Psoas muscle (tissue), 8 donors: ENCODE measurements around the gene SLC25A6. TPM values are rescaled to one million over a fixed set of nuclear protein-coding genes. Genes with fewer than 3 reads are reported as not detected.

ENCODE experiments used
- ATAC-seq, 4 donors: fragments of 200-7000 bp; cut with Tn5 transposase; one replicate each; pipeline ENCODE4 v1.9.1; 2020; ENCODE audit warnings: moderate library complexity in 3 of 4, mild to moderate bottlenecking in 2 of 4
- DNase-seq, 2 donors: peaks; one replicate each; pipeline ENCODE4 v3.0.0-alpha.2; 2020
- H3K27ac ChIP-seq: fragments of 200-600 bp; one replicate; pipeline ENCODE4 v1.8.0; 2022
- H3K27me3 ChIP-seq, 3 donors: fragments of 200-600 bp in 1 of 3; one replicate each; pipeline versions ENCODE4 v1.6.1 to v1.8.0; 2013 to 2022; ENCODE audit warnings: low read length in 2 of 3, mild to moderate bottlenecking in 2 of 3, moderate library complexity in 1 of 3; ENCODE audit not compliant: insufficient read depth in 3 of 3
- H3K36me3 ChIP-seq, 2 donors: fragments of 200-600 bp in 1 of 2; one replicate each; pipeline versions ENCODE4 v1.6.1 to v1.8.0; 2013 to 2022; ENCODE audit warnings: low read depth in 1 of 2, mild to moderate bottlenecking in 1 of 2, moderate library complexity in 1 of 2; ENCODE audit not compliant: insufficient read depth in 1 of 2
- H3K4me1 ChIP-seq: fragments of 200-600 bp; one replicate; pipeline ENCODE4 v1.8.0; 2022
- H3K4me3 ChIP-seq: fragments of 200-600 bp; one replicate; pipeline ENCODE4 v1.8.0; 2022; ENCODE audit warnings: mild to moderate bottlenecking
- H3K9me3 ChIP-seq: fragments of 200-600 bp; one replicate; pipeline ENCODE4 v1.8.0; 2022
- CTCF ChIP-seq: fragments of 200-600 bp; IDR thresholded peaks from one replicate; pipeline ENCODE4 v1.8.0; 2022; ENCODE audit warnings: antibody characterized with exemption
- WGBS, 3 donors: extraction: QIAGEN DNeasy Blood & Tissue Kit; methylation state at CpG; one replicate each; pipeline versions ENCODE4 v1.1.6 to v1.1.7; 2013; 5-methylcytosine and 5-hydroxymethylcytosine counted together
- intact Hi-C, 2 donors: fragments of 100-400 bp; cut with DNase I; formaldehyde crosslinking; loops; one replicate each; pipeline versions ENCODE4 v1.11.0 to v1.14.2; 2022
- polyA plus RNA-seq, 3 donors: library from polyadenylated mRNA; stranded (reverse); fragments of 200-250 nt; gene quantifications; one replicate each; pipeline ENCODE4 v1.2.3, GENCODE V29; 2013
- total RNA-seq, 4 donors: library from RNA; stranded (reverse); fragmentation: NEBNext Ultra II Directional in 2 of 4; extraction: Animal tissue kit (Norgen Biotek cat#: 25700) in 2 of 4; gene quantifications; one replicate each; pipeline versions ENCODE4 v1.2.1 to v1.2.4, GENCODE V29; 2021 to 2023
- donor health status: healthy with polysubstance abuse.
- donor health status: DM: no; HTN: no; CAD: no; lungs with moderate emphysema.
- donor health status: Bipolar disorder and iron deficiency.
- donor health status: healthy.
- donor health status: DM: yes; HTN: yes; CAD: no.
- donor health status: DM: no; HTN: no; CAD: no.
- donor health status: DM: no; HTN: no; CAD: no.
- donor health status: DM: yes; HTN: yes; CAD: no.

Gene SLC25A6
- total and polyA plus RNA-seq, 7 donors = 48.4 to 189 (median 83.0) TPM

- Histone ChIP-seq H3K27me3 (no peaks in the 10 kb centered on the region), H3K36me3 (peaks cover 11 to 47% of the 10 kb centered on the region in 2 donors), H3K9me3 (no peaks in the 10 kb centered on the region), H3K4me1 (peaks cover 46% of the 10 kb centered on the region), H3K27ac (peak overlapping the region; percentile 99), H3K4me3 (peak overlapping the region; percentile 96)
- no peak for TF ChIP-seq CTCF
- 0 to 1% (median 0%) methylated on average over 30 to 71 of the region's 76 CpGs for WGBS, 3 donors
- DNase-seq (peak in 1 of 2 donors; percentile 83), ATAC-seq (peak; percentile 48 to 63 (median 54))
- intact Hi-C loops = loop anchor here (5.0 to 10.0 kb wide), 2 partner anchors 52 to 60 kb away; partner anchors contain the start of gene ASMTL (in 1 of the 2)
Observed at GRCh38 chrX:1392376-1393068, 609 bp upstream of the SLC25A6 start.

GRCh38 chrX:1391370-1391706 lies 575 bp downstream of the SLC25A6 start:
- ATAC-seq (no peak), DNase-seq (peak in 1 of 2 donors; percentile 97)
- Histone ChIP-seq H3K9me3 (no peaks in the 10 kb centered on the region), H3K4me3 (peak overlapping the region; percentile 96), H3K36me3 (peaks cover 11 to 51% of the 10 kb centered on the region in 2 donors), H3K4me1 (peaks cover 46% of the 10 kb centered on the region), H3K27me3 (no peaks in the 10 kb centered on the region), H3K27ac (peak overlapping the region; percentile 99)
- WGBS, 3 donors = 0% methylated on average over 10 to 19 of the region's 19 CpGs
- intact Hi-C loops = loop anchor here (5.0 to 10.0 kb wide), 2 partner anchors 53 to 61 kb away; partner anchors contain the start of gene ASMTL (in 1 of the 2)
- no peak for TF ChIP-seq CTCF

- peak overlapping the region; percentile 96 for H3K4me3 ChIP-seq
- no peak for TF ChIP-seq CTCF
- H3K36me3 ChIP-seq = peaks cover 14 to 55% of the 10 kb centered on the region in 2 donors
- peak overlapping the region; percentile 99 for H3K27ac ChIP-seq
- ATAC-seq (no peak), DNase-seq (peak; percentile 23 to 60)
- intact Hi-C loops = loop anchor here (5.0 to 10.0 kb wide), 2 partner anchors 54 to 62 kb away; partner anchors contain the start of gene ASMTL (in 1 of the 2)
- no peaks in the 10 kb centered on the region for H3K9me3 ChIP-seq
- peaks cover 46% of the 10 kb centered on the region for H3K4me1 ChIP-seq
- WGBS, 3 donors = 44 to 48% (median 46%) methylated on average over 30 of the region's 30 CpGs
- H3K27me3 ChIP-seq = no peaks in the 10 kb centered on the region
Observed at GRCh38 chrX:1390621-1391369, 1.1 kb downstream of the SLC25A6 start.

GRCh38 chrX:1389993-1390285 lies 2.0 kb downstream of the SLC25A6 start:
- no peaks in the 10 kb centered on the region for H3K27me3 ChIP-seq
- DNase-seq (peak in 1 of 2 donors; percentile 4), ATAC-seq (no peak)
- TF ChIP-seq CTCF = no peak
- peaks cover 42% of the 10 kb centered on the region for H3K4me1 ChIP-seq
- WGBS, 3 donors = 89 to 93% (median 89%) methylated on average over 10 of the region's 10 CpGs
- H3K4me3 ChIP-seq = peak overlapping the region; percentile 96
- no peaks in the 10 kb centered on the region for H3K9me3 ChIP-seq
- peaks cover 20 to 63% of the 10 kb centered on the region in 2 donors for H3K36me3 ChIP-seq
- intact Hi-C loops = loop anchor here (5.0 to 10.0 kb wide), 2 partner anchors 55 to 62 kb away; partner anchors contain the start of gene ASMTL (in 1 of the 2)
- H3K27ac ChIP-seq = no peak overlapping the region
